Neural crest cell (in vitro differentiated cells): ENCODE measurements around the gene CMPK2. TPM values are rescaled to one million over a fixed set of nuclear protein-coding genes. Genes with fewer than 3 reads are reported as not detected.
A peak's percentile ranks its signal among the peaks of the same experiment; 100 is the strongest.

Experiments
- DNase-seq: peaks from one replicate; pipeline ENCODE4 v3.0.0; 2021; ENCODE audit warnings: low read depth, mixed read lengths, low spot score
- H3K27ac Mint-ChIP-seq: one replicate; pipeline ENCODE4 v1.8.0; 2021; ENCODE audit warnings: mild to moderate bottlenecking, mixed read lengths; ENCODE audit not compliant: unreplicated experiment
- H3K27me3 Mint-ChIP-seq: 2 replicates; pipeline ENCODE4 v1.8.0; 2021; ENCODE audit warnings: low read depth, mild to moderate bottlenecking, mixed read lengths
- H3K36me3 Mint-ChIP-seq: 2 replicates; pipeline ENCODE4 v1.8.0; 2021; ENCODE audit warnings: low read depth, mild to moderate bottlenecking, mixed read lengths
- H3K4me1 Mint-ChIP-seq: 2 replicates; pipeline ENCODE4 v1.8.0; 2021; ENCODE audit warnings: mixed read lengths
- H3K4me3 Mint-ChIP-seq: one replicate; pipeline ENCODE4 v1.8.0; 2021; ENCODE audit warnings: mild to moderate bottlenecking, mixed read lengths
- H3K9me3 Mint-ChIP-seq: 2 replicates; pipeline ENCODE4 v1.8.0; 2021; ENCODE audit warnings: mixed read lengths
- total RNA-seq: library from RNA; stranded (reverse); gene quantifications from 2 replicates; pipeline ENCODE4 v1.2.1, GENCODE V29; 2021
- TF ChIP-seq, protein P1 (sequence below): fragments of 200-600 bp; sonication (generic); conservative IDR thresholded peaks from 2 replicates; pipeline ENCODE4 v1.5.0; 2021; ENCODE audit warnings: antibody characterized with exemption, mild to moderate bottlenecking

Gene CMPK2
- total RNA-seq, 1 donor from 2014 or later = 3.3 TPM

DNA sequence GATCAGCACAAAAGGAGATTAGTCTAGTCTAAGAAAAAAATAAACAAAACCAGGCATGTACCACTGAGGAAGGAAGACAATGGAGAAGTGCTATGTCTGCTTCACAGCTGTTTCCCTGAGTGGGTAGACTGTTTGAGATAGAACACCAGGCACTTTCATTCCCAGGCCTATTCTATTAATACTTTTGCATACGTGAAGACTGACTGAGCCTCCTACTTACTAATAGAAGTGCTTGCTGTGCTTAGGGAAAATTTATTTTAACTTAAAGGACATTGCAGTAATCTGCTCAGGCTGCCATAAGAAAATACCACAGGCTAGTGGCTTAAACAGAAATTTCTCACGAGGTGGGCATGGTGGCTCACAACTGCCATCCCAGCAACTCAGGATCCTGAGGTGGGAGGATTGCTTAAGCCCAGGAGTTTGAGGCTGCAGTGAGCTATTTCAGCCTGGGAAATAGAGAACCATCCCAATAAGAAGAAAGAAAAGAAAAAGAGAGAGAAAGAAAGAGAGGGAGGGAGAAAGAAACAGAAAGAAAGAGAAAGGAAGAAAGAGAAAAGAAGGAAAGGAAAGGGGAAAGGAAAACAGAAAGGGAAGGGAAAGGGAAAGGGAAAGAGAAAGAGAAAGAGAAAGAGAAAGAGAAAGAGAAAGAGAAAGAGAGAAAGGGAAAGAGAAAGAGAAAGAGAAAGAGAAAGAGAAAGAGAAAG, 33.0 kb downstream of the CMPK2 start:
- Mint-ChIP-seq H3K4me1 (peaks cover 10% of the 10 kb centered on the region), H3K9me3 (peaks cover 34% of the 10 kb centered on the region), H3K36me3 (peaks cover 26% of the 10 kb centered on the region), H3K27me3 (no peaks in the 10 kb centered on the region), H3K4me3 (no peak overlapping the region), H3K27ac (peak overlapping the region; percentile 15)
- TF ChIP-seq, protein P1, sequence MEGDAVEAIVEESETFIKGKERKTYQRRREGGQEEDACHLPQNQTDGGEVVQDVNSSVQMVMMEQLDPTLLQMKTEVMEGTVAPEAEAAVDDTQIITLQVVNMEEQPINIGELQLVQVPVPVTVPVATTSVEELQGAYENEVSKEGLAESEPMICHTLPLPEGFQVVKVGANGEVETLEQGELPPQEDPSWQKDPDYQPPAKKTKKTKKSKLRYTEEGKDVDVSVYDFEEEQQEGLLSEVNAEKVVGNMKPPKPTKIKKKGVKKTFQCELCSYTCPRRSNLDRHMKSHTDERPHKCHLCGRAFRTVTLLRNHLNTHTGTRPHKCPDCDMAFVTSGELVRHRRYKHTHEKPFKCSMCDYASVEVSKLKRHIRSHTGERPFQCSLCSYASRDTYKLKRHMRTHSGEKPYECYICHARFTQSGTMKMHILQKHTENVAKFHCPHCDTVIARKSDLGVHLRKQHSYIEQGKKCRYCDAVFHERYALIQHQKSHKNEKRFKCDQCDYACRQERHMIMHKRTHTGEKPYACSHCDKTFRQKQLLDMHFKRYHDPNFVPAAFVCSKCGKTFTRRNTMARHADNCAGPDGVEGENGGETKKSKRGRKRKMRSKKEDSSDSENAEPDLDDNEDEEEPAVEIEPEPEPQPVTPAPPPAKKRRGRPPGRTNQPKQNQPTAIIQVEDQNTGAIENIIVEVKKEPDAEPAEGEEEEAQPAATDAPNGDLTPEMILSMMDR = no peak
- no peak for DNase-seq

DNA sequence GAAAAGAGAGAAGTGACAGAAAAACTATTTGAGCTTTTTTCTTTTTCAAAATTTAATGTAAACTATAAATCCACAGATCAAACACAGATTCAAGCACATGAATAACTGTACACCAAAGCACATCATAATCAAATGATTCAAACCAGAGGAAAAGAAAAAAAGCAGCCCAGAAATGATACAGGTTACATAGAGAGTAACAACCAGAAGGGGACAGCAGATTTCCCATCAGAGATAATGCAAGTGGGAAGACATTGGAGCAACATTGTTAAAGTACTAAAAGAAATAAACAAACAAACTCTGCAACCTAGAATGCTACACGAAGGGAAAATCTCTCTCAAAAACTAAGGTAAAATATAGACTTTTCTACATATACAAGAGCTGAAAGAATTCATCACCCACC, 34.5 kb downstream of the CMPK2 start:
- no peak overlapping the region for H3K27ac Mint-ChIP-seq
- H3K9me3 Mint-ChIP-seq = peaks cover 36% of the 10 kb centered on the region
- no peak for DNase-seq
- peaks cover 26% of the 10 kb centered on the region for H3K36me3 Mint-ChIP-seq
- H3K4me3 Mint-ChIP-seq = no peak overlapping the region
- H3K4me1 Mint-ChIP-seq = peaks cover 23% of the 10 kb centered on the region
- no peaks in the 10 kb centered on the region for H3K27me3 Mint-ChIP-seq
- TF ChIP-seq, protein P1 = no peak

GRCh38 chr2:6828299-6828584, 37.5 kb downstream of the CMPK2 start:
- H3K27ac Mint-ChIP-seq = peak overlapping the region; percentile 79
- H3K4me1 Mint-ChIP-seq = peaks cover 30% of the 10 kb centered on the region
- DNase-seq = no peak
- peak overlapping the region; percentile 58 for H3K4me3 Mint-ChIP-seq
- no peaks in the 10 kb centered on the region for H3K27me3 Mint-ChIP-seq
- peaks cover 26% of the 10 kb centered on the region for H3K9me3 Mint-ChIP-seq
- H3K36me3 Mint-ChIP-seq = peaks cover 19% of the 10 kb centered on the region
- TF ChIP-seq, protein P1 = peak; percentile 75

- peak overlapping the region; percentile 58 for H3K4me3 Mint-ChIP-seq
- TF ChIP-seq, protein P1 = no peak
- H3K27ac Mint-ChIP-seq = peak overlapping the region; percentile 79
- H3K27me3 Mint-ChIP-seq = no peaks in the 10 kb centered on the region
- peaks cover 21% of the 10 kb centered on the region for H3K9me3 Mint-ChIP-seq
- peaks cover 17% of the 10 kb centered on the region for H3K36me3 Mint-ChIP-seq
- peaks cover 34% of the 10 kb centered on the region for H3K4me1 Mint-ChIP-seq
- DNase-seq = no peak
Observed at GRCh38 chr2:6827566-6828298, 38.0 kb downstream of the CMPK2 start.

DNA sequence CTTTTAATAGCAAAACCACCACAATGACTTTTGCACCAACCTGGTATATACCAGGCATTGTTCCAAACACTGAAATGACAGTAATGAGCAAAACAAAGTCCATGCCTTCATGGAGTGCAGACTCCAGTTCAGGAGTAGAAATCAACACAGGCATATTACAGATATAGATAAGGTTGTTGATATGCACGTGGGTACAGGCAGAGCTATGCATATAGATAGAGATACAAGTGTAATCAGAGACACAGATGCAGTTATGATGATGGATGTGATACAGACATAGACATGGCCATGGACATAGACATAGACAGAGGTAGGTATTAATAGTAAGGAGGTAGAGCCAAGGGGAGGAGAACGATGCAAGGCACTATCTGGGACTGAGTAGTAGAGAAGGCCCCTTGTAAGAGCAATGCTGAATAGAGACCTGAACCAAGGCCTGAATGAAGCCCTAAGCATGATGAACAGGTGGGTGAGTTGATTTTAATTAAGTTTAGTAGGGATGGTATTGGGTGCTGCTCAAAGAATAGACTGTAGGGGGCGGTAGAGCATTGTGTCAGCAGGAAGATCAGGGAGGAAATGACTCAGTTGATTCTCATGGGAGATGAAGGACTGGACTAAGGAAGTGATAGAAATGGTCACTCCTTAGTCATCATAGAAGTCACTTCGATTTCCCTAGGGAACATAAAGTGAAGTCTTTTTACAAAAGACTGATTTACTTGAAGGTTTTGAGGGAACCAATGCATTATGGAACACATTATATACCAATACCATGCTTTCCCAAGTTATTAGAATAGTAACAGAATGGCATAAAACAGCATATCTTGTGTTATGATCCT, 39.4 kb downstream of the CMPK2 start:
- no peak for DNase-seq
- H3K36me3 Mint-ChIP-seq = peaks cover 13% of the 10 kb centered on the region
- no peaks in the 10 kb centered on the region for H3K27me3 Mint-ChIP-seq
- TF ChIP-seq, protein P1 = peak; percentile 64
- H3K4me1 Mint-ChIP-seq = peaks cover 44% of the 10 kb centered on the region
- no peak overlapping the region for H3K27ac Mint-ChIP-seq
- no peak overlapping the region for H3K4me3 Mint-ChIP-seq
- H3K9me3 Mint-ChIP-seq = peaks cover 18% of the 10 kb centered on the region
